Measurements from ENCODE around the gene DNAJC16.

The DNAJC16 gene

DNA sequence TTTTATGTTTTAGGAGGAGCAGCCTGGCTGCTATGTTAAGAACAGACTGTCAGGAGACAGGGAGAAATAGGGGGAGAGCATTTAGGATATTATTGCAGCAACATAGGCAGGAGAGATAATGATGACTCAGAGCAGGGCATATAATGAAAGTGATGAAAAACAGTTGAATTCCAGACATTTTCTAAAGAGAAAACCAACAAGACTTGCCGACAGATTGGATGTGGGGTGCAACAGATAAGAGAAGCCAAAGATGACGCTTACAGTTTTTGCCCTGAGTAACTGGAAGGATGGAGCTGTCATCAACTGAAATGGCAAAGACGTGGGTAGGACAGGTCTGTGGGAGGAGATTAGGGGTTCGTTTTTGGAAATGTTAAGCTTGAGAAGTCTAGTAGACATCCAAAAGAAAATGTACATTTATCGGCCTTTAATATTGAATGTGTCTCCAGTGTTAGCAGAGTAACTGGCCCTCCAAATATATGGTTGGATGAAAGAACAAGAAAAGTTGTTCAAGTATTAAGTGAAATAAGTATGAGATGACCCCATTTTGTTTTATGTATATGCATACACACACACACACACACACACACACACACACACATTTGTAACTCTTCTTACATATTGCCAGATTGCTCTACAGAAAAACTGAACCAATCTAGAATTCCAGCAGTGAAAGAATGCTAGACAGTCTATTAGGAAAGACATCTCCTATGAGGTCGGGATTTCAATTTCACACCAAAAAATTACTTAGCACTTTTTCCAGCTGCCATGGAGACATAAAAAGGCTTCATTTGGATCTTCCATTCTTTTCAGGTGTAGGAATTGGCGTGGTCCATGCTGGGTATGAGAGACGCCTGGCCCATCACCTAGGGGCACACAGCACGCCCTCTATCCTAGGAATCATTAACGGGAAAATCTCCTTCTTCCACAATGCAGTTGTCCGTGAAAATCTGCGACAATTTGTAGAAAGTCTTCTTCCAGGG lies 17.2 kb downstream of the DNAJC16 start:
- FAIRE-seq (no peak), DNase-seq (ENCODE audit: insufficient read length) (no peak)
- TF ChIP-seq TAF1 (IDR thresholded peaks at IDR 0.05; ENCODE audit: borderline replicate concordance, low read depth, low read length) (no peak), POLR2A (IDR thresholded peaks at IDR 0.05; ENCODE audit: low read depth, low read length) (no peak)

DNA sequence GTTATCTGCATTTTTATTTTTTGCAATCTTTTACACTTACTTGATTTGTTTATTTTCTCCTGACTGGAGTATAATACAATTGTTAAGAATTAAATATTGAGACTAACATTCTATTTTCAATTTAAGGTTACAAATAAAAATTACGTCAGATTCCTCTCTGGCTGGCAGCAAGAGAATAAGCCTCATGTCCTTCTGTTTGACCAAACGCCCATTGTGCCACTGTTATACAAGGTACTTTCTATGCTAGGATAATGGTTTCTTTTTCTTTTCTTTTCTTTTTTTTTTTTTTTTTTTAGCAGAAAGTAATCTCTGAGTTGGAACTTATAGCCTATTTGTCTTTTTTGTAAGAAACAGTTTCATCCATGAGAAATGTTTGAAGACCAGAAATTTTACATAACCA lies 20.0 kb downstream of the DNAJC16 start:
- no peak for DNase-seq (ENCODE audit: insufficient read length)
- TF ChIP-seq POLR2AphosphoS5 (IDR thresholded peaks at IDR 0.05; ENCODE audit: low read depth, low read length) (no peak), TAF1 (IDR thresholded peaks at IDR 0.05; ENCODE audit: borderline replicate concordance, low read depth, low read length) (no peak), POLR2A (IDR thresholded peaks at IDR 0.05; ENCODE audit: low read depth, low read length) (no peak)
- no peak for FAIRE-seq

DNA sequence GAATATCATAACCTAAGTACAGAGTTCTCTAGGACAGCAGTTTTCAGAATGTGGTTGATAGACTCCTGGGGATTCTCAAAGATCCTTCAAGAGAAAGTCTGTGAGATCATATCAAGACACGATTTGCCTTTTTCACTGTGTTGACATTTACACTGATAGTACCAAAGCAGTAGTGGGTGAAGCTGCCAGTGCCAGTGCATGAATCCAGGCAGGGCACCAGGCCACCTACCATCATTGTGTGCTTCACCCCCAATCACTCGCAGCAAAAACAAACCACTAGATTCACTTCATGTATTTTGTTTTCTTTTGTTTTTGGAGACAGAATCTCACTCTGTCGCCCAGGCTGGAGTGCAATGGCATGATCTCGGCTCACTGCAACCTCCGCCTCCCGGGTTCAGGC lies 23.9 kb downstream of the DNAJC16 start:
- no peak for DNase-seq (ENCODE audit: insufficient read length)
- no peak for TF ChIP-seq POLR2A (IDR thresholded peaks at IDR 0.05; ENCODE audit: low read depth, low read length)
- FAIRE-seq: no peak

DNA sequence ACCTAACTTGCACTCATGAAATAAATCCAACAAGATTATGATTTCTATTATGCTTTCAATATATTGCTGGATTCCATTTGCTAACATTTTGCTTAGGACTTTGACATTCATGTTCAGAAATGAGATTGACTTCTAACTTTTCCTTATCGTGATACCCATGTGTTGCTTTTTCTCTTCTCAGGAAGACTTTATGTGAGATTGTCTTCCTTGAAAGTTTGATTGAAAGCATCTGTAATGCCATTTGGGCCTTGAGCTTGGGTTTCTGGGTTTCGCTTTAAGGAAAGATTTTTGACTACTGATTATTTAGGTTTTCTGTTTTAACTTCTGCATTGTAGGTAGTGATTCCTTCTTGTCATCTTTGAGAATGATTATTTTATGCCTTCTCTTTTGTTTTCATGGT lies 30.4 kb downstream of the DNAJC16 start:
- DNase-seq (ENCODE audit: insufficient read length) (no peak), FAIRE-seq (no peak)
- TF ChIP-seq POLR2A (IDR thresholded peaks at IDR 0.05; ENCODE audit: low read depth, low read length) (no peak), TAF1 (IDR thresholded peaks at IDR 0.05; ENCODE audit: borderline replicate concordance, low read depth, low read length) (no peak), POLR2AphosphoS5 (IDR thresholded peaks at IDR 0.05; ENCODE audit: low read depth, low read length) (no peak)

DNA sequence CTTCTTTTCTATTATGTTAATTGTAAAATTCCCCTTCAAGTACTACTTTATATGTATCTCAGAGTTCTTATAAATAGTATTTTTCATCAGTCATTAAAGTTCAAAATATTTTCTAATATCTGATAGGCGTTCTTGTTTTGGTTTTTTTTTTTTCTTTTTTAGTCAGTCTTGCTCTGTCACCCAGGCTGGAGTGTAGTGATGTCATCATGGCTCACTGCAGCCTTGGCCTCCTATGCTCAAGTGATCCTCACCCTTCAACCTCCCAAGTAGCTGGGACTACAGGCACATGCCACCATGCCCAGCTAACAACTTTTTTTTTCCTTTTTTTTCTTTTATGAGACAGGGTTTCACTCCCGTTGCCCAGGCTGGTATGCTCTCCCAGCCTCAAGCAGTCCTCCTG lies 30.9 kb downstream of the DNAJC16 start:
- TF ChIP-seq POLR2AphosphoS5 (IDR thresholded peaks at IDR 0.05; ENCODE audit: low read depth, low read length) (no peak), POLR2A (IDR thresholded peaks at IDR 0.05; ENCODE audit: low read depth, low read length) (no peak), TAF1 (IDR thresholded peaks at IDR 0.05; ENCODE audit: borderline replicate concordance, low read depth, low read length) (no peak)
- no peak for DNase-seq (ENCODE audit: insufficient read length)
- no peak for FAIRE-seq

DNA sequence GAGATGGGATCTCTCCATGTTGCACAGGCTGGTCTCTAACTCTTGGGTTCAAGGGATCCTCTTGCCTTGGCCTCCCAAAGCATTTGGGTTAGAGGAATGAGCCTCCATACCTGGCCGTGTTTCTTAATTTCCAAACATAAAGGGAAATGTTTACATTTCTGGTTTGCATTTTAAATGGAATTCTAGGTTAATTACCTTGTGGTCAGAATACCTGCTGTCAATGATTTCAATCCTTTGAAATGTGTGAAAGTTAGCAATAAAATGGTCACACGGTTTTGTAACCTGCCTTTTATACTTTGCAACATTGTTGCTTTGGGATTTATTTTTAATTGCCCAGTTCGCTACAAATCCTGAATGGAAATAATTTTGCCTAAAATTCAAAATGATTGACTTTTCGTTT lies 31.9 kb downstream of the DNAJC16 start:
- FAIRE-seq (no peak), DNase-seq (ENCODE audit: insufficient read length) (no peak)
- TF ChIP-seq POLR2A (IDR thresholded peaks at IDR 0.05; ENCODE audit: low read depth, low read length): no peak
- TF ChIP-seq POLR2AphosphoS5 (IDR thresholded peaks at IDR 0.05; ENCODE audit: low read depth, low read length): no peak
- TF ChIP-seq TAF1 (IDR thresholded peaks at IDR 0.05; ENCODE audit: borderline replicate concordance, low read depth, low read length): no peak

DNA sequence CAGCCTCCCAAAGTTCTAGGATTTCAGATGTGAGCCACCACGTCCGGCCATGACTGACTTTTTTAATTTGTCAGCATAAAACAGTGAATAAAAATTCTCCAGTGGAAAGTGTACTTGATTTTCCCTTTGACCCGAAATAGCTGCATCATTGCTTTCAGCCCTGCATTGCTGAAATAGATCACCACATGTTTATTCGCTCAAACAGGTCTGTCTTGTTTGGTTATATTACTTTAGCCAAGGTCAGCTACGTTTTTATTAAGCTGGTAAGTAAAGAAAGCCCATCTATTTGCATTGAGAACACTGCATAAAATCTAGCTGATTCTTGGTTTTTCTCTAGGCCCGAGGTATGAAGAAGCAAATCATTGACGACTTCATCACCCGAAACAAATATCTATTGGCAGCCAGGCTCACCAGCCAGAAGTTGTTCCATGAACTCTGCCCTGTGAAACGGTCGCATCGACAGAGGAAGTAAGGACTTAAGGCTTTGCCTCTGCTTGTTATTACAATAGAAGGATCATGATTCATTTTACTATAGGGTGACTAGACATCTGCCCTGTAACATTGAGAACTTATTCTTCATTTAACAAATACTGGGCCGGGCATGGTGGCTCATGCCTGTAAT lies 32.7 kb downstream of the DNAJC16 start:
- TF ChIP-seq TAF1 (IDR thresholded peaks at IDR 0.05; ENCODE audit: borderline replicate concordance, low read depth, low read length) (no peak), POLR2A (IDR thresholded peaks at IDR 0.05; ENCODE audit: low read depth, low read length) (no peak), POLR2AphosphoS5 (IDR thresholded peaks at IDR 0.05; ENCODE audit: low read depth, low read length) (no peak)
- no peak for FAIRE-seq
- no peak for DNase-seq (ENCODE audit: insufficient read length)

DNA sequence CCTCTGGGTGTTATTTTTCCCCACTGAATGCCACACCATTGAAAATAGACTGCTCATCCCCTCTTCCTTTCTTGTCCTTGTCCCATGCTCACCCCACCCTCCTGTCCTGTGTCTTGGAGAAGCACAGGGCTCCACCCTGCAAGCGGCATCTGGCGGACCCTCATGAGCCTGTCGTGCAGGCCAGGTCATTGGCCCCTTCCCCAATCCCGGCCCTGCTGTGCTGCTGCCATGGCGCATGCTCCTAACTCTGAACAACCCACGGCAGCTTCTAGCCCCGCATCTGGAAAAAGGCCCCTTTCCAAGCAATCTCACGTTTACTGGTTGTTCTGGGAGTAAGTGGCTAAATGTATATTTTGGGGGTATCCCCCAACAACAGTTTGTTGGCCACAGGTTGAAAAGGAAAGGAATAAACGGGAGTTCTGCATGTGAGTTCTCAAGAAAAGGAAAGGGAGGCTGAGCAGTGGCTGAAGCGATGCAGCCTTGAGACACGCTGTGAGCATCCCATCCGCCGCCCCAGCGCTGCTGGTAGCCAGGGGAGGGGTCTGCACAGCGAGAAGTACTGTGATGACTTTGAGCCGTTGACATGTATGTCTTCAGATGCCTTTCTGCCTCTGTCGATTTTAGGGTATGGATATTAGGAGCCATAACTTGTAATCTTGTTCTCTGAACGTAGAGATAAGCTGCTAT lies 41.9 kb downstream of the DNAJC16 start:
- TF ChIP-seq POLR2A (IDR thresholded peaks at IDR 0.05; ENCODE audit: low read depth, low read length) (no peak), TAF1 (IDR thresholded peaks at IDR 0.05; ENCODE audit: borderline replicate concordance, low read depth, low read length) (no peak), POLR2AphosphoS5 (IDR thresholded peaks at IDR 0.05; ENCODE audit: low read depth, low read length) (no peak)
- FAIRE-seq (no peak), DNase-seq (ENCODE audit: insufficient read length) (no peak)

DNA sequence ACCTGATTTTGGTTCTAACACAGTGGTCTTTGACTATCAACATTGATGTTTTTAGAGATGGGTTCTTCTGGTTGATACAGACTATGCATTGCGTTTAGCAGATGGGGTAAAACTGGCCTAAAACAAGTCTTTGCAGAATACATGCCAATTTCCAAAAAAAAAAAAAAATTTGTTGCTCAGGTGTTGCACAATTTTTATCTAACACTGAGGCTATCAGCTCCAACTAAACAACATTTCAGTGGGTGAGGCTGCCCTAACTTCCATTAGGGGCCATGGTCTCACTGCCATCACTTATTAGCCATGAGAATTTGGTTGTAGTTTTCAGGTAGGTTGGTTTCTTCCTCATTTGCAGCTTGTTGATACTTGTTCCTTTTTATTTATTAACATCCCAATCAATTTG lies 44.2 kb downstream of the DNAJC16 start:
- DNase-seq (ENCODE audit: insufficient read length) (no peak), FAIRE-seq (no peak)
- no peak for TF ChIP-seq POLR2AphosphoS5 (IDR thresholded peaks at IDR 0.05; ENCODE audit: low read depth, low read length)
- TF ChIP-seq TAF1 (IDR thresholded peaks at IDR 0.05; ENCODE audit: borderline replicate concordance, low read depth, low read length): no peak
- TF ChIP-seq POLR2A (IDR thresholded peaks at IDR 0.05; ENCODE audit: low read depth, low read length): no peak

DNA sequence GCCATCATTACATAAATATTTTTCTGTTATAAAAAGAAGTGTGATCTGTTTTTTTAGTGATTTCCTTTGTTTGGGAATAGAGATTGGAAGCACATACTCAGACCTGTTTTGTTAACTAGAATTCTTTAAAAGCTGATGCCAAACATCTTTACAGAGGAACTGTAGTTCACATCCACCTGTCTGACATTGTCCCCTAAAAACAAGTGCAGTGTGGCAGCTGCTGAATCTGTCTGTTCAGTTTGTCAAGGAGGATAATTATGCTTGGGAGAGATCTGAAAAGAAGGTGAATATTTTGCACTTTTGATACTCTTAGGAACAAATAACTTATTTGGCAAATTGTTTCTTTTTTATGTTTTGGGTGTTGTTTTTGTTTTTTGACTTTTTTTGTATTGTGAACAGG lies 44.6 kb downstream of the DNAJC16 start:
- DNase-seq (ENCODE audit: insufficient read length) (no peak), FAIRE-seq (peak; percentile 72)
- TF ChIP-seq POLR2AphosphoS5 (IDR thresholded peaks at IDR 0.05; ENCODE audit: low read depth, low read length) (no peak), POLR2A (IDR thresholded peaks at IDR 0.05; ENCODE audit: low read depth, low read length) (no peak), TAF1 (IDR thresholded peaks at IDR 0.05; ENCODE audit: borderline replicate concordance, low read depth, low read length) (no peak)

DNA sequence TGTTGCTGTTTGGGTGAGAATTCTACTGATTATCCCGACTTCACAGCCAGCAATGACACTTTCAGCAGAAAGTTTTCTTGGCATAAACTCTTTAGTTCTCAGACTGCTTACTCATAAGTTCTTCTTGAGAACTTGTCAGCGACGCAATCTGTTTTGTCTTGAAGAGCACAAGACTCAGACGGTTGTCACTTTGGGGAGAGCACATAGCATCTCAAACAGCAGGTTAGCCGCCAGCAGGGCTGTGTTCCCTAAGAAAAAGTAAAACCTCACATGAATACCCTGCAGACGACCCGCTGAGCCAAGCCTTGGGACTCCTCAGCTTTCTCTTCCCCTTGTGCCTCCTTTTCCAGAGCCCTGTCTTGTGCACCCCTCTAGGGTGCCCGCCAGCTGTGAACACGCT lies 46.8 kb downstream of the DNAJC16 start:
- FAIRE-seq (no peak), DNase-seq (ENCODE audit: insufficient read length) (no peak)
- TF ChIP-seq TAF1 (IDR thresholded peaks at IDR 0.05; ENCODE audit: borderline replicate concordance, low read depth, low read length): no peak
- no peak for TF ChIP-seq POLR2A (IDR thresholded peaks at IDR 0.05; ENCODE audit: low read depth, low read length)
- TF ChIP-seq POLR2AphosphoS5 (IDR thresholded peaks at IDR 0.05; ENCODE audit: low read depth, low read length): no peak

Data from GM12892 (cell line).